Natural killer cell (primary cell): ENCODE measurements around the gene GADD45A. TPM values are rescaled to one million over a fixed set of nuclear protein-coding genes. Genes with fewer than 3 reads are reported as not detected.

ENCODE experiments used
- ATAC-seq, 3 donors: fragments of 150-1000 bp in 2 of 3; fragments of 200-7000 bp in 1 of 3; cut with Tn5 transposase; 1 replicate in 1 of 3; 2 replicates in 2 of 3; pipeline ENCODE4 v1.10.0; 2021; ENCODE audit warnings: mild to moderate bottlenecking in 2 of 3, moderate library complexity in 2 of 3
- DNase-seq, 2 donors: peaks; one replicate each; pipeline versions ENCODE4 v3.0.0 to v3.0.0-alpha.2; 2013 to 2021; ENCODE audit warnings: mixed read lengths in 1 of 2
- H3K27ac ChIP-seq: one replicate; pipeline ENCODE4 v1.5.1; 2013; ENCODE audit warnings: mild to moderate bottlenecking, low read length
- H3K27me3 ChIP-seq: one replicate; pipeline ENCODE4 v1.6.1; 2013; ENCODE audit warnings: low read length; ENCODE audit not compliant: control insufficient read depth, insufficient read depth
- H3K36me3 ChIP-seq: one replicate; pipeline ENCODE4 v1.6.1; 2013; ENCODE audit warnings: low read length; ENCODE audit not compliant: control insufficient read depth, insufficient read depth
- H3K4me1 ChIP-seq: one replicate; pipeline ENCODE4 v1.6.1; 2013; ENCODE audit warnings: low read length; ENCODE audit not compliant: control insufficient read depth, insufficient read depth
- H3K4me3 ChIP-seq: one replicate; pipeline ENCODE4 v1.5.1; 2013; ENCODE audit warnings: low read length
- H3K9me3 ChIP-seq: one replicate; pipeline ENCODE4 v1.6.1; 2013; ENCODE audit warnings: low read length; ENCODE audit not compliant: control insufficient read depth, insufficient read depth
- H3K27ac Mint-ChIP-seq, 2 donors: one replicate each; pipeline ENCODE4 v1.8.0; 2022; ENCODE audit warnings: mild to moderate bottlenecking in 2 of 2, mixed read lengths in 2 of 2, moderate library complexity in 1 of 2
- H3K27me3 Mint-ChIP-seq, 2 donors: one replicate each; pipeline ENCODE4 v1.8.0; 2022; ENCODE audit warnings: low read depth in 2 of 2, mixed read lengths in 2 of 2
- H3K36me3 Mint-ChIP-seq: one replicate; pipeline ENCODE4 v1.8.0; 2022; ENCODE audit warnings: mixed read lengths
- H3K4me1 Mint-ChIP-seq, 2 donors: one replicate each; pipeline ENCODE4 v1.8.0; 2022; ENCODE audit warnings: mixed read lengths in 2 of 2
- H3K4me3 Mint-ChIP-seq: one replicate; pipeline ENCODE4 v1.8.0; 2022; ENCODE audit warnings: mild to moderate bottlenecking, moderate library complexity, mixed read lengths
- H3K9me3 Mint-ChIP-seq, 2 donors: one replicate each; pipeline ENCODE4 v1.8.0; 2022; ENCODE audit warnings: mixed read lengths in 2 of 2
- CTCF ChIP-seq: fragments of 200-600 bp; IDR thresholded peaks from one replicate; pipeline ENCODE4 v1.8.0; 2022; ENCODE audit warnings: antibody characterized with exemption
- WGBS: methylation state at CpG from one replicate; pipeline ENCODE4 v1.1.7; 2013; ENCODE audit warnings: missing lambda C conversion rate; ENCODE audit not compliant: insufficient coverage; 5-methylcytosine and 5-hydroxymethylcytosine counted together
- intact Hi-C: fragments of 100-400 bp; cut with micrococcal nuclease; formaldehyde crosslinking; loops from one replicate; pipeline ENCODE4 v1.14.2; 2022
- total RNA-seq, 4 donors: library from RNA; stranded (reverse); fragments of 120-200 nt in 1 of 4; gene quantifications; one replicate each; pipeline versions ENCODE4 v1.2.3 to v1.2.4, GENCODE V29; 2013 to 2022

GADD45A gene
- total RNA-seq, 3 donors from 2014 or later (not counting 1 experiment from before 2014, with no cell fraction given) = 21.8 to 30.3 (median 26.6) TPM

- Histone ChIP-seq H3K27me3 (no peaks in the 10 kb centered on the region), H3K9me3 (no peaks in the 10 kb centered on the region), H3K36me3 (peaks cover 5% of the 10 kb centered on the region), H3K4me3 (no peak overlapping the region), H3K27ac (no peak overlapping the region), H3K4me1 (peaks cover 7% of the 10 kb centered on the region)
- DNase-seq (no peak), ATAC-seq (no peak)
- WGBS = no CpG with 5 or more reads among the region's 2 CpGs
- H3K36me3 Mint-ChIP-seq = no peaks in the 10 kb centered on the region
- intact Hi-C loops = no loop called here
- no peak overlapping the region for H3K4me3 Mint-ChIP-seq
- no peak overlapping the region for H3K27ac Mint-ChIP-seq
- no peak for TF ChIP-seq CTCF
- H3K27me3 Mint-ChIP-seq = no peaks in the 10 kb centered on the region
- peaks cover 10 to 17% of the 10 kb centered on the region in 2 donors for H3K4me1 Mint-ChIP-seq
- no peaks in the 10 kb centered on the region for H3K9me3 Mint-ChIP-seq
These were observed 5.4 kb downstream of the GADD45A start for GRCh38 chr1:67690411-67690810.

- Mint-ChIP-seq H3K27me3 (peaks cover 3 to 8% of the 10 kb centered on the region in 2 donors), H3K4me3 (no peak overlapping the region), H3K9me3 (no peaks in the 10 kb centered on the region), H3K36me3 (no peaks in the 10 kb centered on the region), H3K27ac (no peak overlapping the region), H3K4me1 (peaks cover 6 to 11% of the 10 kb centered on the region in 2 donors)
- DNase-seq = no peak
- intact Hi-C loops = no loop called here
- Histone ChIP-seq H3K36me3 (peaks cover 5% of the 10 kb centered on the region), H3K27ac (no peak overlapping the region), H3K4me3 (no peak overlapping the region), H3K27me3 (no peaks in the 10 kb centered on the region), H3K9me3 (no peaks in the 10 kb centered on the region), H3K4me1 (peaks cover 4% of the 10 kb centered on the region)
- no peak for ATAC-seq
- TF ChIP-seq CTCF = no peak
These were observed 6.7 kb downstream of the GADD45A start for GRCh38 chr1:67691712-67692111.

GRCh38 chr1:67695963-67696362, 11.0 kb downstream of the GADD45A start:
- H3K4me3 Mint-ChIP-seq = no peak overlapping the region
- no peaks in the 10 kb centered on the region for H3K4me1 ChIP-seq
- WGBS = 95% methylated on average over 1 of the region's 2 CpGs
- no peak overlapping the region for H3K4me3 ChIP-seq
- no peaks in the 10 kb centered on the region for H3K36me3 Mint-ChIP-seq
- TF ChIP-seq CTCF = no peak
- intact Hi-C loops = no loop called here
- DNase-seq (no peak), ATAC-seq (no peak)
- no peaks in the 10 kb centered on the region for H3K27me3 ChIP-seq
- H3K9me3 Mint-ChIP-seq = no peaks in the 10 kb centered on the region
- no peaks in the 10 kb centered on the region for H3K36me3 ChIP-seq
- no peaks in the 10 kb centered on the region for H3K9me3 ChIP-seq
- H3K4me1 Mint-ChIP-seq = no peaks in the 10 kb centered on the region
- no peak overlapping the region for H3K27ac ChIP-seq
- H3K27ac Mint-ChIP-seq = no peak overlapping the region
- peaks cover 4 to 9% of the 10 kb centered on the region in 2 donors for H3K27me3 Mint-ChIP-seq

GRCh38 chr1:67696708-67697107, 11.7 kb downstream of the GADD45A start:
- peaks cover 6 to 13% of the 10 kb centered on the region in 2 donors for H3K27me3 Mint-ChIP-seq
- Histone ChIP-seq H3K27ac (no peak overlapping the region), H3K27me3 (no peaks in the 10 kb centered on the region), H3K9me3 (no peaks in the 10 kb centered on the region), H3K36me3 (no peaks in the 10 kb centered on the region), H3K4me3 (no peak overlapping the region), H3K4me1 (no peaks in the 10 kb centered on the region)
- ATAC-seq = no peak
- WGBS = 85% methylated on average over 3 of the region's 3 CpGs
- DNase-seq = no peak
- no peak for TF ChIP-seq CTCF
- intact Hi-C loops = no loop called here
- H3K9me3 Mint-ChIP-seq = no peaks in the 10 kb centered on the region
- no peak overlapping the region for H3K4me3 Mint-ChIP-seq
- no peaks in the 10 kb centered on the region for H3K36me3 Mint-ChIP-seq
- H3K27ac Mint-ChIP-seq = no peak overlapping the region
- no peaks in the 10 kb centered on the region for H3K4me1 Mint-ChIP-seq
